NT2/D1 (cell line): Measurements from ENCODE around the gene ADAM29.
"Not testable (repeated sequence)": the region's sequence is repeated elsewhere in the genome, so short reads cannot be mapped to it uniquely, and the experiment has no call there.

ENCODE experiments used
- DNase-seq: peaks from one replicate; pipeline ENCODE4 v3.0.0-alpha.2; 2011; ENCODE audit warnings: low read depth, low spot score
- H3K27me3 ChIP-seq: 2 replicates; pipeline ENCODE4 v1.6.0; 2011; ENCODE audit warnings: mild to moderate bottlenecking; ENCODE audit not compliant: insufficient read length, insufficient read depth
- H3K36me3 ChIP-seq: 2 replicates; pipeline ENCODE4 v1.6.1; 2011; ENCODE audit warnings: mild to moderate bottlenecking, low read length, mixed read lengths; ENCODE audit not compliant: insufficient read depth, insufficient read length
- H3K4me1 ChIP-seq: 2 replicates; pipeline ENCODE4 v1.5.1; 2011; ENCODE audit not compliant: insufficient read depth, insufficient read length
- H3K4me3 ChIP-seq: 2 replicates; pipeline ENCODE4 v1.5.1; 2011; ENCODE audit warnings: low read depth; ENCODE audit not compliant: insufficient read length
- H3K9ac ChIP-seq: 2 replicates; pipeline ENCODE4 v1.6.0; 2011; ENCODE audit warnings: low read depth; ENCODE audit not compliant: insufficient read length
- H3K9me3 ChIP-seq: 2 replicates; pipeline ENCODE4 v1.5.1; 2011; ENCODE audit warnings: mild to moderate bottlenecking, low read length; ENCODE audit not compliant: insufficient read depth
- SUZ12 ChIP-seq: IDR thresholded peaks from 2 replicates; pipeline ENCODE4 v1.6.1; 2011; ENCODE audit not compliant: insufficient read length, insufficient read depth; ENCODE audit errors: extremely low read depth
- YY1 ChIP-seq: IDR thresholded peaks from 2 replicates; pipeline ENCODE4 v1.6.1; 2011; ENCODE audit not compliant: insufficient read length, insufficient read depth
- ZNF274 ChIP-seq: IDR thresholded peaks from 2 replicates; pipeline ENCODE4 v1.6.1; 2011; ENCODE audit warnings: mild to moderate bottlenecking, low read depth, low read length

The ADAM29 gene

GRCh38 chr4:174996079-174996478 lies 77.9 kb downstream of the ADAM29 start:
- H3K36me3 ChIP-seq: no peaks in the 10 kb centered on the region
- H3K4me3 ChIP-seq: no peak overlapping the region
- no peaks in the 10 kb centered on the region for H3K9me3 ChIP-seq
- no peak overlapping the region for H3K9ac ChIP-seq
- TF ChIP-seq ZNF274 (no peak), YY1 (no peak), SUZ12 (no peak)
- no peaks in the 10 kb centered on the region for H3K27me3 ChIP-seq
- no peak for DNase-seq
- no peaks in the 10 kb centered on the region for H3K4me1 ChIP-seq

- no peaks in the 10 kb centered on the region for H3K36me3 ChIP-seq
- H3K9ac ChIP-seq: no peak overlapping the region
- H3K4me3 ChIP-seq: no peak overlapping the region
- no peaks in the 10 kb centered on the region for H3K27me3 ChIP-seq
- no peak for DNase-seq
- H3K9me3 ChIP-seq: peaks cover 13% of the 10 kb centered on the region; the same call in 1 of the 2 replicates
- H3K4me1 ChIP-seq: no peaks in the 10 kb centered on the region
- TF ChIP-seq ZNF274 (no peak), SUZ12 (no peak), YY1 (no peak)
Observed at GRCh38 chr4:174999407-174999806, 81.2 kb downstream of the ADAM29 start.

DNA sequence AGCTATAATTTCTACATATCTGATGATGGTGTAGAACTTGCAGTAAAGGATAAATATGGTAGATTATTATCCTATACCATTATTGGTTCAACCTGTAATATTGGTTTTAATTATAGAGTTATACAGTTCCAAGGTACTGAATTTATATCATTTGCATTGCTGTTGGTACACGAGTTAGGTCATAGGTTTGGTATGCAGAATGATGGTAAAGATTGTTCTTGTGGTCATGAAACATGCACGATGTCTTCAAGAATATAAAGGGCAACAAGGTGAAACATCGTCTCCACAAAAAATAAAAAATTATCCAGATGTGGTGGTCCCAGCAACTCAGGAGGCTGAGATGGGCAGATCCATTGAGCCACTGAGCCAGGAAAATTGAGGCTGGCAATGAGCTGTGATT lies 99.6 kb downstream of the ADAM29 start:
- TF ChIP-seq ZNF274 (no peak), YY1 (no peak), SUZ12 (no peak)
- DNase-seq: no peak
- H3K27me3 ChIP-seq: no peaks in the 10 kb centered on the region
- no peaks in the 10 kb centered on the region for H3K9me3 ChIP-seq
- H3K4me3 ChIP-seq: no peak overlapping the region
- H3K4me1 ChIP-seq: no peaks in the 10 kb centered on the region
- no peak overlapping the region for H3K9ac ChIP-seq
- no peaks in the 10 kb centered on the region for H3K36me3 ChIP-seq

DNA sequence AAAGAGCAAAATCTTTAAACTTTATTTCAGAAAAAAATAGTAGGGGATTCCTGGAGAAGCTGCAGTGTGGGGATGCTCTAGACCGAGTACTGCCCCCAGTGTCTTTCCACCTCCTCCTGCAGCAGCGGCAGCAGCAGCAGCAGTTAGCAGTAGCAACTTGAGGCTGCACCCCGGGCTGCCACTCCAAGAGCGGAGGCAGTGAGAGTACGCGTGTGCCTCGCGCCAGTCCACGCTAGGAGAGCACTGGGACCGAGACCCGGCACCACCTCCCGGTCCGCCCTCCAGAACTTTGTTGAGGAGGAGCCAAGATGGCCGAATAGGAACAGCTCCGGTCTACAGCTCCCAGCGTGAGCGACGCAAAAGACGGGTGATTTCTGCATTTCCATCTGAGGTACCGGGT lies 101.3 kb downstream of the ADAM29 start:
- DNase-seq, H3K9ac ChIP-seq, H3K4me3 ChIP-seq, H3K36me3 ChIP-seq, H3K27me3 ChIP-seq, H3K9me3 ChIP-seq, H3K4me1 ChIP-seq: not testable (repeated sequence)
